T-cell (primary cell): Measurements from ENCODE around the gene TMED6. TPM values are rescaled to one million over a fixed set of nuclear protein-coding genes. Genes with fewer than 3 reads are reported as not detected.

Experiments
- ATAC-seq, 4 experiments: fragments of 200-7000 bp in 3 of 4; fragments of 150-1000 bp in 1 of 4; cut with Tn5 transposase; replicated peaks in 1 of 4; 1 replicate in 3 of 4; 2 replicates in 1 of 4; pipeline ENCODE4 v1.10.0; 2021; ENCODE audit warnings: moderate library complexity in 3 of 4, mild to moderate bottlenecking in 2 of 4, moderate number of reproducible peaks in 1 of 4
- CTCF ChIA-PET, 2 donors: fragments of 300-600 bp; sonication (Branson Sonifier 250); formaldehyde crosslinking; loops; one replicate each; lab custom pipeline; 2022; ENCODE audit warnings: antibody characterized with exemption in 2 of 2; lab: Charles Lee
- POLR2A ChIA-PET, 2 donors: fragments of 300-600 bp; sonication (Branson Sonifier 250); formaldehyde crosslinking; loops; one replicate each; lab custom pipeline; 2022; ENCODE audit warnings: antibody characterized with exemption in 2 of 2; lab: Charles Lee
- DNase-seq, 35 experiments: peaks; one replicate each; pipeline versions ENCODE4 v3.0.0 to v3.0.0-alpha.2; 2013 to 2023
- H3K27ac ChIP-seq: one replicate; pipeline ENCODE4 v1.5.1; 2013; ENCODE audit warnings: low read length
- H3K27me3 ChIP-seq, 2 experiments: replicated peaks in 1 of 2; 1 replicate in 1 of 2; 2 replicates in 1 of 2; pipeline versions ENCODE4 v1.6.1 to v1.7.0; 2013; ENCODE audit warnings: low read length in 1 of 2, mixed read lengths in 1 of 2; ENCODE audit not compliant: control insufficient read depth in 2 of 2, insufficient read depth in 2 of 2; ENCODE audit errors: extremely low read depth in 1 of 2
- H3K36me3 ChIP-seq, 2 donors: 1 replicate in 1 of 2; 2 replicates in 1 of 2; pipeline versions ENCODE4 v1.6.1 to v1.7.0; 2013; ENCODE audit warnings: low read length in 1 of 2; ENCODE audit not compliant: control insufficient read depth in 2 of 2, insufficient read depth in 1 of 2; ENCODE audit errors: extremely low read depth in 1 of 2
- H3K4me1 ChIP-seq, 2 experiments: 1 replicate in 1 of 2; 2 replicates in 1 of 2; pipeline versions ENCODE4 v1.6.1 to v1.7.0; 2013; ENCODE audit warnings: low read length in 2 of 2, mixed read lengths in 1 of 2; ENCODE audit not compliant: insufficient read depth in 2 of 2, control insufficient read depth in 1 of 2; ENCODE audit errors: extremely low read depth in 1 of 2
- H3K4me3 ChIP-seq, 2 donors: 1 replicate in 1 of 2; 2 replicates in 1 of 2; pipeline versions ENCODE4 v1.5.1 to v1.7.0; 2013; ENCODE audit warnings: mild to moderate bottlenecking in 2 of 2, low read length in 1 of 2, moderate library complexity in 1 of 2; ENCODE audit not compliant: control insufficient read depth in 1 of 2; ENCODE audit errors: extremely low read depth in 1 of 2
- H3K9me3 ChIP-seq: 2 replicates; pipeline ENCODE4 v1.7.0; 2013
- H3K27ac Mint-ChIP-seq, 2 donors: one replicate each; pipeline ENCODE4 v1.8.0; 2020 to 2021; ENCODE audit warnings: mild to moderate bottlenecking in 2 of 2, mixed read lengths in 2 of 2
- H3K27me3 Mint-ChIP-seq, 2 donors: one replicate each; pipeline ENCODE4 v1.8.0; 2021 to 2022; ENCODE audit warnings: mixed read lengths in 2 of 2
- H3K36me3 Mint-ChIP-seq: one replicate; pipeline ENCODE4 v1.8.0; 2021; ENCODE audit warnings: mixed read lengths
- H3K4me1 Mint-ChIP-seq, 3 donors: one replicate each; pipeline ENCODE4 v1.8.0; 2020 to 2022; ENCODE audit warnings: mixed read lengths in 3 of 3, mild to moderate bottlenecking in 1 of 3
- H3K4me3 Mint-ChIP-seq, 3 donors: one replicate each; pipeline ENCODE4 v1.8.0; 2020 to 2022; ENCODE audit warnings: mild to moderate bottlenecking in 3 of 3, mixed read lengths in 3 of 3, moderate library complexity in 3 of 3
- H3K9me3 Mint-ChIP-seq, 3 donors: one replicate each; pipeline ENCODE4 v1.8.0; 2020 to 2022; ENCODE audit warnings: mixed read lengths in 3 of 3
- WGBS: methylation state at CpG from one replicate; pipeline ENCODE4 v1.1.5; 2013; ENCODE audit warnings: missing lambda C conversion rate; ENCODE audit not compliant: insufficient coverage; 5-methylcytosine and 5-hydroxymethylcytosine counted together
- total RNA-seq, 35 experiments: library from RNA in 6 of 35; stranded (reverse) in 6 of 35; fragments of 120-200 nt in 1 of 35; gene quantifications; one replicate each; pipeline versions ENCODE4 v1.2.1 to v1.2.4 and lab custom pipeline; 2013 to 2026

The TMED6 gene
- total RNA-seq, 5 donors from 2014 or later (not counting 1 experiment from before 2014, with no cell fraction given), result 2.6 to 4.6 (median 3.0) TPM

- Mint-ChIP-seq H3K36me3 (peaks cover 5% of the 10 kb centered on the region), H3K9me3 (no peaks in the 10 kb centered on the region), H3K4me3 (no peak overlapping the region), H3K27me3 (no peaks in the 10 kb centered on the region), H3K27ac (no peak overlapping the region), H3K4me1 (peaks cover 10 to 14% (median 11%) of the 10 kb centered on the region in 3 donors)
- Histone ChIP-seq H3K9me3 (no peaks in the 10 kb centered on the region), H3K27me3 (no peaks in the 10 kb centered on the region), H3K27ac (no peak overlapping the region), H3K36me3 (peaks cover 0 to 5% of the 10 kb centered on the region in 2 donors), H3K4me1 (peaks cover under 1 to 14% of the 10 kb centered on the region in 2 experiments), H3K4me3 (no peak overlapping the region)
- no peak for ATAC-seq
- WGBS, result no CpG with 5 or more reads among the region's 1 CpG
- ChIA-PET CTCF (no interaction called here), POLR2A (no interaction called here)
- no peak for DNase-seq
Measured at GRCh38 chr16:69307091-69307490, 44.5 kb downstream of the TMED6 start.

- DNase-seq (no peak), ATAC-seq (no peak)
- no peaks in the 10 kb centered on the region for H3K27me3 ChIP-seq
- Mint-ChIP-seq H3K9me3 (no peaks in the 10 kb centered on the region), H3K4me3 (no peak overlapping the region), H3K36me3 (peaks cover 8% of the 10 kb centered on the region), H3K4me1 (peaks cover 6 to 10% (median 7%) of the 10 kb centered on the region in 3 donors), H3K27me3 (no peaks in the 10 kb centered on the region), H3K27ac (no peak overlapping the region)
- peaks cover 0 to 8% of the 10 kb centered on the region in 2 experiments for H3K4me1 ChIP-seq
- H3K27ac ChIP-seq, result no peak overlapping the region
- POLR2A ChIA-PET, result interaction anchor here in 1 of 2 donors (0.6 kb wide), 1 partner anchor 47 kb away, joined by 7 read pairs; no protein-coding TSS in a partner anchor
- H3K4me3 ChIP-seq, result no peak overlapping the region
- CTCF ChIA-PET, result no interaction called here
- no CpG with 5 or more reads among the region's 1 CpG for WGBS
- peaks cover 4 to 5% of the 10 kb centered on the region in 2 donors for H3K36me3 ChIP-seq
- no peaks in the 10 kb centered on the region for H3K9me3 ChIP-seq
Measured at GRCh38 chr16:69306031-69306430, 45.6 kb downstream of the TMED6 start.

- no peak overlapping the region for H3K4me3 Mint-ChIP-seq
- ATAC-seq (no peak), DNase-seq (no peak)
- ChIA-PET POLR2A (interaction anchor here in 1 of 2 donors (0.6 to 0.7 kb wide), 2 partner anchors 30 to 148 kb away, joined by 3 read pairs; no protein-coding TSS in a partner anchor), CTCF (no interaction called here)
- peaks cover 5 to 16% of the 10 kb centered on the region in 2 donors for H3K36me3 ChIP-seq
- H3K27me3 ChIP-seq, result no peaks in the 10 kb centered on the region
- H3K36me3 Mint-ChIP-seq, result peaks cover 20% of the 10 kb centered on the region
- no peaks in the 10 kb centered on the region for H3K4me1 Mint-ChIP-seq
- H3K4me1 ChIP-seq, result no peaks in the 10 kb centered on the region
- H3K27ac ChIP-seq, result no peak overlapping the region
- WGBS, result 92% methylated on average over 2 of the region's 4 CpGs
- H3K9me3 ChIP-seq, result no peaks in the 10 kb centered on the region
- H3K27ac Mint-ChIP-seq, result no peak overlapping the region
- no peaks in the 10 kb centered on the region for H3K27me3 Mint-ChIP-seq
- H3K9me3 Mint-ChIP-seq, result no peaks in the 10 kb centered on the region
- H3K4me3 ChIP-seq, result no peak overlapping the region
Measured at GRCh38 chr16:69302301-69302700, 49.3 kb downstream of the TMED6 start.

- Mint-ChIP-seq H3K27me3 (no peaks in the 10 kb centered on the region), H3K4me1 (no peaks in the 10 kb centered on the region), H3K4me3 (no peak overlapping the region), H3K36me3 (peaks cover 20% of the 10 kb centered on the region), H3K9me3 (no peaks in the 10 kb centered on the region), H3K27ac (no peak overlapping the region)
- POLR2A ChIA-PET, result interaction anchor here in 1 of 2 donors (0.6 to 0.7 kb wide), 2 partner anchors 30 to 148 kb away, joined by 3 read pairs; no protein-coding TSS in a partner anchor
- Histone ChIP-seq H3K27me3 (no peaks in the 10 kb centered on the region), H3K36me3 (peaks cover 5 to 16% of the 10 kb centered on the region in 2 donors), H3K4me3 (no peak overlapping the region), H3K9me3 (no peaks in the 10 kb centered on the region), H3K27ac (no peak overlapping the region), H3K4me1 (no peaks in the 10 kb centered on the region)
- WGBS, result 94% methylated on average over 2 of the region's 4 CpGs
- CTCF ChIA-PET, result no interaction called here
- no peak for DNase-seq
- ATAC-seq, result no peak
Measured at GRCh38 chr16:69301861-69302260, 49.7 kb downstream of the TMED6 start.

GRCh38 chr16:69301187-69301586, 50.4 kb downstream of the TMED6 start:
- 100% methylated on average over 1 of the region's 1 CpG for WGBS
- no peak overlapping the region for H3K4me3 Mint-ChIP-seq
- no peaks in the 10 kb centered on the region for H3K27me3 Mint-ChIP-seq
- H3K27ac ChIP-seq, result no peak overlapping the region
- no peaks in the 10 kb centered on the region for H3K9me3 Mint-ChIP-seq
- POLR2A ChIA-PET, result no interaction called here
- no peaks in the 10 kb centered on the region for H3K4me1 ChIP-seq
- ATAC-seq (no peak), DNase-seq (no peak)
- no peak overlapping the region for H3K4me3 ChIP-seq
- peaks cover 20% of the 10 kb centered on the region for H3K36me3 Mint-ChIP-seq
- CTCF ChIA-PET, result no interaction called here
- H3K27ac Mint-ChIP-seq, result no peak overlapping the region
- H3K36me3 ChIP-seq, result peaks cover 5 to 16% of the 10 kb centered on the region in 2 donors
- H3K9me3 ChIP-seq, result no peaks in the 10 kb centered on the region
- H3K4me1 Mint-ChIP-seq, result no peaks in the 10 kb centered on the region
- H3K27me3 ChIP-seq, result no peaks in the 10 kb centered on the region

- no CpG with 5 or more reads among the region's 4 CpGs for WGBS
- no peak for DNase-seq
- H3K4me3 Mint-ChIP-seq, result no peak overlapping the region
- H3K4me1 Mint-ChIP-seq, result no peaks in the 10 kb centered on the region
- POLR2A ChIA-PET, result no interaction called here
- Histone ChIP-seq H3K27ac (no peak overlapping the region), H3K4me1 (no peaks in the 10 kb centered on the region), H3K4me3 (no peak overlapping the region), H3K36me3 (peaks cover 5 to 16% of the 10 kb centered on the region in 2 donors), H3K27me3 (no peaks in the 10 kb centered on the region), H3K9me3 (no peaks in the 10 kb centered on the region)
- H3K9me3 Mint-ChIP-seq, result no peaks in the 10 kb centered on the region
- no peaks in the 10 kb centered on the region for H3K27me3 Mint-ChIP-seq
- H3K27ac Mint-ChIP-seq, result no peak overlapping the region
- CTCF ChIA-PET, result no interaction called here
- ATAC-seq, result no peak
- peaks cover 17% of the 10 kb centered on the region for H3K36me3 Mint-ChIP-seq
Measured at GRCh38 chr16:69298261-69298660, 53.3 kb downstream of the TMED6 start.
